Panc1 (cell line): Measurements from ENCODE around the gene FIG4. TPM values are rescaled to one million over a fixed set of nuclear protein-coding genes. Genes with fewer than 3 reads are reported as not detected.

Source experiments
- ATAC-seq: fragments of 200-7000 bp; cut with Tn5 transposase; 2 replicates; pipeline ENCODE4 v1.9.1; 2020; ENCODE audit warnings: mild to moderate bottlenecking, moderate library complexity
- BruUV-seq: library from RNA; stranded (reverse); fragments of 400-500 nt; replicated peaks from 2 replicates; lab custom pipeline; 2021; lab: Mats Ljungman, UMichigan
- CTCF ChIA-PET: fragments of 300-600 bp; sonication (Branson Sonifier 250); formaldehyde crosslinking; loops from one replicate; lab custom pipeline; 2022; ENCODE audit warnings: antibody characterized with exemption; lab: Charles Lee
- POLR2A ChIA-PET: fragments of 300-600 bp; sonication (Branson Sonifier 250); formaldehyde crosslinking; loops from one replicate; lab custom pipeline; 2022; ENCODE audit warnings: antibody characterized with exemption; lab: Charles Lee
- DNase-seq: peaks from one replicate; pipeline ENCODE4 v3.0.0-alpha.2; 2010; ENCODE audit warnings: low read depth, low spot score
- H3K27ac ChIP-seq: 2 replicates; pipeline ENCODE4 v1.5.1; 2011; ENCODE audit warnings: mild to moderate bottlenecking, low read length, inconsistent platforms
- H3K27me3 ChIP-seq: fragments of 200-500 bp; sonication (Bioruptor generic); 2 replicates; pipeline ENCODE4 v1.6.0; 2014; ENCODE audit warnings: low read length, inconsistent platforms; ENCODE audit not compliant: control insufficient read depth, insufficient read depth
- H3K36me3 ChIP-seq: fragments of 200-500 bp; sonication (Bioruptor generic); 2 replicates; pipeline ENCODE4 v1.5.1; 2014; ENCODE audit warnings: inconsistent platforms, mild to moderate bottlenecking, low read length, moderate library complexity; ENCODE audit not compliant: control insufficient read depth, insufficient read depth
- H3K4me1 ChIP-seq: 2 replicates; pipeline ENCODE4 v1.5.1; 2011; ENCODE audit warnings: inconsistent platforms, mild to moderate bottlenecking, low read length, moderate library complexity; ENCODE audit not compliant: control insufficient read depth, insufficient read depth
- H3K4me3 ChIP-seq, 2 experiments: 2 replicates each; pipeline ENCODE4 v1.5.1; 2011 to 2012; ENCODE audit warnings: low read depth in 2 of 2, low read length in 2 of 2, mild to moderate bottlenecking in 2 of 2, inconsistent platforms in 1 of 2, moderate library complexity in 1 of 2
- H3K9me3 ChIP-seq: fragments of 200-500 bp; sonication (Bioruptor generic); 2 replicates; pipeline ENCODE4 v1.5.1; 2014; ENCODE audit warnings: low read depth, mild to moderate bottlenecking, inconsistent platforms, low read length, moderate library complexity; ENCODE audit not compliant: control insufficient read depth, insufficient read depth
- POLR2AphosphoS5 ChIP-seq: IDR thresholded peaks from 2 replicates; pipeline ENCODE4 v1.6.1; 2012; ENCODE audit warnings: mild to moderate bottlenecking, low read depth, low read length, moderate library complexity
- SIN3A ChIP-seq: IDR thresholded peaks from 2 replicates; pipeline ENCODE4 v1.6.1; 2012; ENCODE audit warnings: low read depth, mild to moderate bottlenecking, low read length, moderate library complexity, borderline replicate concordance; ENCODE audit not compliant: insufficient read depth
- TCF7L2 ChIP-seq: IDR thresholded peaks from 2 replicates; pipeline ENCODE4 v1.6.1; 2011; ENCODE audit warnings: mild to moderate bottlenecking, low read depth, low read length, inconsistent platforms
- in situ Hi-C: cut with HindIII; loops from 2 replicates; pipeline ENCODE4 v1.10.0; 2016; ENCODE audit warnings: low sequenced_read_pairs, low pct_unique_long_range_greater_than_20kb
- intact Hi-C: fragments of 100-400 bp; cut with micrococcal nuclease; formaldehyde crosslinking; loops from one replicate; pipeline ENCODE4 v1.10.0; 2022; ENCODE audit not compliant: unreplicated experiment
- total RNA-seq: library from RNA; stranded (reverse); gene quantifications from one replicate; pipeline ENCODE4 v1.2.1, GENCODE V29; 2021; ENCODE audit not compliant: unreplicated experiment
- TF ChIP-seq, protein P1 (sequence below), 2 experiments: IDR thresholded peaks; 2 replicates each; pipeline ENCODE4 v1.6.1; 2011 to 2012; ENCODE audit warnings: low read depth in 2 of 2, control low read depth in 1 of 2, low read length in 1 of 2, mild to moderate bottlenecking in 1 of 2, moderate library complexity in 1 of 2; ENCODE audit not compliant: insufficient read depth in 1 of 2
- TF ChIP-seq, protein P2 (sequence below): fragments of 450-650 bp; IDR thresholded peaks from 2 replicates; pipeline ENCODE4 v1.5.1; 2017; ENCODE audit warnings: mild to moderate bottlenecking

The FIG4 gene
- total RNA-seq, 1 experiment from 2014 or later = 19.0 TPM

DNA sequence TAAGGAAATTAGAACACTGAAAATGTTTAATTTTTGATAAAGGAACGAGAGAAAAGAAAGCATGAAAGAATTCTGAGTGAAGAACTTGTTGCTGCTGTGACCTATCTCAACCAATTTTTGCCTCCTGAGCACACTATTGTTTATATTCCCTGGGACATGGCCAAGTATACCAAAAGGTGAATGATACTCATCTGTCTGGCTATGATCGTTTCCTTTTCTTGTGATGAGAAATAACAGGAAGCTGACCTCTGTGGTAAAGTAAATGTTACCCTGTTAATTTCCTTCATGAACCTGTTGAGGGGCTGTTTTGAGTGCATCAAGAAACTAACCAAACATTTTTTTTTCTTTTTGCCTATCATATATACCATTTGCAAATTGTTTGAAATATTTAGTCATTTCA, 69.1 kb downstream of the FIG4 start (continued):
- TF ChIP-seq, protein P1, sequence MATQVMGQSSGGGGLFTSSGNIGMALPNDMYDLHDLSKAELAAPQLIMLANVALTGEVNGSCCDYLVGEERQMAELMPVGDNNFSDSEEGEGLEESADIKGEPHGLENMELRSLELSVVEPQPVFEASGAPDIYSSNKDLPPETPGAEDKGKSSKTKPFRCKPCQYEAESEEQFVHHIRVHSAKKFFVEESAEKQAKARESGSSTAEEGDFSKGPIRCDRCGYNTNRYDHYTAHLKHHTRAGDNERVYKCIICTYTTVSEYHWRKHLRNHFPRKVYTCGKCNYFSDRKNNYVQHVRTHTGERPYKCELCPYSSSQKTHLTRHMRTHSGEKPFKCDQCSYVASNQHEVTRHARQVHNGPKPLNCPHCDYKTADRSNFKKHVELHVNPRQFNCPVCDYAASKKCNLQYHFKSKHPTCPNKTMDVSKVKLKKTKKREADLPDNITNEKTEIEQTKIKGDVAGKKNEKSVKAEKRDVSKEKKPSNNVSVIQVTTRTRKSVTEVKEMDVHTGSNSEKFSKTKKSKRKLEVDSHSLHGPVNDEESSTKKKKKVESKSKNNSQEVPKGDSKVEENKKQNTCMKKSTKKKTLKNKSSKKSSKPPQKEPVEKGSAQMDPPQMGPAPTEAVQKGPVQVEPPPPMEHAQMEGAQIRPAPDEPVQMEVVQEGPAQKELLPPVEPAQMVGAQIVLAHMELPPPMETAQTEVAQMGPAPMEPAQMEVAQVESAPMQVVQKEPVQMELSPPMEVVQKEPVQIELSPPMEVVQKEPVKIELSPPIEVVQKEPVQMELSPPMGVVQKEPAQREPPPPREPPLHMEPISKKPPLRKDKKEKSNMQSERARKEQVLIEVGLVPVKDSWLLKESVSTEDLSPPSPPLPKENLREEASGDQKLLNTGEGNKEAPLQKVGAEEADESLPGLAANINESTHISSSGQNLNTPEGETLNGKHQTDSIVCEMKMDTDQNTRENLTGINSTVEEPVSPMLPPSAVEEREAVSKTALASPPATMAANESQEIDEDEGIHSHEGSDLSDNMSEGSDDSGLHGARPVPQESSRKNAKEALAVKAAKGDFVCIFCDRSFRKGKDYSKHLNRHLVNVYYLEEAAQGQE (IDR thresholded peaks at IDR 0.05; ENCODE audit: insufficient read depth in 1 of 2, low read depth in 2 of 2, low read length in 1 of 2) = no peak

DNA sequence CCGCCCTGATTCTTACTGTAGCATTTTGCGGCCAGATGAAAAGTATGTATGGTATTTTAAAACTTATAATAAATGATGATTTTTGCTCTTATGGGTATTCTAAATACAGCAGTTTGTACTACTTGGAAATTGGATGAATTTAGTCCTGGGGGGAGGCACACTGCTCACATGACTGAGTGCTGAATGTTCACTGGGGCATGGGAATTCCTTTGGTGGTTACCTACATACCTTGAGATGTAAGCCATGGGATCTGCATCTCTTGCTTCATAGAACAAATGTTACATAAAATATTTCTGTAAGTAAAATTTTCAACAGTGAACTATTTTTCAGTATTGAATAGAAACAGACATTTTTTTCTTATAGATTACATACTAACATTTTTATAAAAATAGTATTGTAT, 71.1 kb downstream of the FIG4 start:
- no peaks in the 10 kb centered on the region for H3K27me3 ChIP-seq
- no peak for DNase-seq
- TF ChIP-seq, protein P2, sequence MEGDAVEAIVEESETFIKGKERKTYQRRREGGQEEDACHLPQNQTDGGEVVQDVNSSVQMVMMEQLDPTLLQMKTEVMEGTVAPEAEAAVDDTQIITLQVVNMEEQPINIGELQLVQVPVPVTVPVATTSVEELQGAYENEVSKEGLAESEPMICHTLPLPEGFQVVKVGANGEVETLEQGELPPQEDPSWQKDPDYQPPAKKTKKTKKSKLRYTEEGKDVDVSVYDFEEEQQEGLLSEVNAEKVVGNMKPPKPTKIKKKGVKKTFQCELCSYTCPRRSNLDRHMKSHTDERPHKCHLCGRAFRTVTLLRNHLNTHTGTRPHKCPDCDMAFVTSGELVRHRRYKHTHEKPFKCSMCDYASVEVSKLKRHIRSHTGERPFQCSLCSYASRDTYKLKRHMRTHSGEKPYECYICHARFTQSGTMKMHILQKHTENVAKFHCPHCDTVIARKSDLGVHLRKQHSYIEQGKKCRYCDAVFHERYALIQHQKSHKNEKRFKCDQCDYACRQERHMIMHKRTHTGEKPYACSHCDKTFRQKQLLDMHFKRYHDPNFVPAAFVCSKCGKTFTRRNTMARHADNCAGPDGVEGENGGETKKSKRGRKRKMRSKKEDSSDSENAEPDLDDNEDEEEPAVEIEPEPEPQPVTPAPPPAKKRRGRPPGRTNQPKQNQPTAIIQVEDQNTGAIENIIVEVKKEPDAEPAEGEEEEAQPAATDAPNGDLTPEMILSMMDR = no peak
- no peak for TF ChIP-seq SIN3A
- no peak for TF ChIP-seq TCF7L2
- TF ChIP-seq POLR2AphosphoS5 = no peak
- TF ChIP-seq, protein P1 (IDR thresholded peaks at IDR 0.05; ENCODE audit: insufficient read depth in 1 of 2, low read depth in 2 of 2, low read length in 1 of 2) = no peak
- no peak for ATAC-seq
- BruUV-seq = no TSS peak
- POLR2A ChIA-PET = no interaction called here
- no peaks in the 10 kb centered on the region for H3K9me3 ChIP-seq
- H3K4me3 ChIP-seq = no peak overlapping the region
- no peaks in the 10 kb centered on the region for H3K4me1 ChIP-seq
- no peak overlapping the region for H3K27ac ChIP-seq
- no peaks in the 10 kb centered on the region for H3K36me3 ChIP-seq
- intact Hi-C loops = no loop called here
- CTCF ChIA-PET = no interaction called here
- in situ Hi-C loops = no loop called here

DNA sequence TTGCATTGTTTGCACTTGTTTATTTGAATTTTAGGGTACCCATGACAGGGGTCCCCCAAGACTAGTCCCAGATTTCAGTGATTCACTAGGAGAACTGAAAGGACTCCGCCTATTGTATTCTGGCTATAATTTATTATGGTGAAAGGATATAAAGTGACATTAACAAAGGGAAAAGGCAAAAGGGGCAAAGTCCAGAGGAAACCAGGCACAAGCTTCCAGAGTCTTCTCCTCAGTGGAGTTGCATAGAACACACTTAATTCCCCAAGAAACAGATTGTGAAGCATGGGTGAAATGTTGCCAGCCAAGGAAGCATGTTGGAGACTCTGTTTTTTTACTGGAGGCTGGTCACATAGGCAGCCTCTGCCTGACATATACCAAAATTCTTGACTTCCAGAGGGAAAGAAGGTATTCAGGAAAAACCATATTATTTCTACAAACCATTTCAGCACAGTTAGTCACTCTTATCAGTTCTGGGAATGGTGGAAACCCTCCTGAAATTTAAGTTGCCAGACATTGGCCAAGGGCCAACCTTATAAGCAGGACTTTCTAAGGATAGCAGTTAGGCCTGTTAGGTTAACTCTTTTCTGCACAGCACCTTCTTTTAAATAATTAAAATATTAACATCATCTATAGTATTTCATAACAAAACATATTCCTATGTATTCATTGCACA, 71.8 kb downstream of the FIG4 start:
- ATAC-seq (no peak), DNase-seq (no peak)
- ChIA-PET POLR2A (no interaction called here), CTCF (no interaction called here)
- Histone ChIP-seq H3K36me3 (no peaks in the 10 kb centered on the region), H3K4me1 (no peaks in the 10 kb centered on the region), H3K27ac (no peak overlapping the region), H3K4me3 (no peak overlapping the region), H3K27me3 (no peaks in the 10 kb centered on the region), H3K9me3 (no peaks in the 10 kb centered on the region)
- no peak for TF ChIP-seq SIN3A
- TF ChIP-seq, protein P1 (IDR thresholded peaks at IDR 0.05; ENCODE audit: insufficient read depth in 1 of 2, low read depth in 2 of 2, low read length in 1 of 2) = no peak
- TF ChIP-seq POLR2AphosphoS5 = no peak
- TF ChIP-seq TCF7L2 = no peak
- TF ChIP-seq, protein P2 = no peak
- intact Hi-C loops (no loop called here), in situ Hi-C loops (no loop called here)
- BruUV-seq = no TSS peak
